Activated CD4-positive, CD25-positive, alpha-beta regulatory T cell treated with anti-CD3 and anti-CD28 coated beads, Interleukin-2, amount 50 U/mL, for 72 hours (primary cell): ENCODE results near the gene MRPL53.

Experiments used
- DNase-seq: peaks from one replicate; pipeline ENCODE4 v3.0.0; 2021

Gene MRPL53

GRCh38 chr2:74424139-74424992 is 48.1 kb downstream of the MRPL53 start:
- no peak for DNase-seq

- no peak for DNase-seq
Measured at GRCh38 chr2:74423231-74424095, 49.0 kb downstream of the MRPL53 start.
